H4 (cell line): Measurements from ENCODE around the gene BCAR3. TPM values are rescaled to one million over a fixed set of nuclear protein-coding genes. Genes with fewer than 3 reads are reported as not detected.
A peak's percentile ranks its signal among the peaks of the same experiment; 100 is the strongest.
"Not testable (repeated sequence)": the region's sequence is repeated elsewhere in the genome, so short reads cannot be mapped to it uniquely, and the experiment has no call there.

ENCODE experiments used
- DNase-seq: peaks from one replicate; pipeline ENCODE4 v3.0.0-alpha.2; 2015; ENCODE audit warnings: low spot score
- total RNA-seq: library from RNA; depleted of rRNA; stranded (reverse); fragments of >200 nt; shearing (Covaris generic); gene quantifications from 2 replicates; pipeline ENCODE4 v1.2.3, GENCODE V29; 2014

Gene BCAR3
- total RNA-seq, 1 experiment from 2014 or later = 23.7 TPM

DNA sequence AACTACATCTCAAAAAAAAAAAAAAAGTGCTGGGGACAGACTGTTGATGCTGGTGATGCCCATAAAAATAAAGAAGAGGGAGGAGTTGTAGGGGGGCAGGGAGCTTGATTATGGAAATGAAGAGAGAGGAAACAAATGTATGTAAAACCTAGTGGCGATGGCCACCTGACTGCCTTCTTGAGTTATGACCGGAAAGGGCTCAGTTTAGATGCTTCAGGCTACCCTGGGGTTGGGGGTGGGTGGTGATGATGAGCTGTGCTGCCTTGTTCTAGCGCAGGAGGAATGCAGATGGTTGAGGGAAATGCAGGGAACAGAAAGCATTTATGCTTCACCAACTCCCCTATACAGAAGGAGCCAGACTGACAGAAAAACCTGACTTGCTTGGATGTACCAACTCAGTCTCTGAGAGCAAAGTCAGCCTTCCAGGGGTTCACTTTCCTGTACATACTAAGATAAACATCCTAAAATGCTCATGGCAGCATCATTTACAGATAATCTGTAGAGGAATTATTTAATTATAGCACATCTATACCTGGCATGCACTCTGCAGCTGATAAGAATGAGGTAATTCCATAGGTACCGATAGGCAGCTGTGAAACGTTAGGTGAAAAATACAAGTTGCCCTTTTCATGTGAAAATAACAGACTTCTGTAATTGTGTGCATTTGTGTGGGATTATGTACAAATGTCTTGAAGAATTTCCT is 8.0 kb upstream of the BCAR3 start:
- DNase-seq = no peak

DNA sequence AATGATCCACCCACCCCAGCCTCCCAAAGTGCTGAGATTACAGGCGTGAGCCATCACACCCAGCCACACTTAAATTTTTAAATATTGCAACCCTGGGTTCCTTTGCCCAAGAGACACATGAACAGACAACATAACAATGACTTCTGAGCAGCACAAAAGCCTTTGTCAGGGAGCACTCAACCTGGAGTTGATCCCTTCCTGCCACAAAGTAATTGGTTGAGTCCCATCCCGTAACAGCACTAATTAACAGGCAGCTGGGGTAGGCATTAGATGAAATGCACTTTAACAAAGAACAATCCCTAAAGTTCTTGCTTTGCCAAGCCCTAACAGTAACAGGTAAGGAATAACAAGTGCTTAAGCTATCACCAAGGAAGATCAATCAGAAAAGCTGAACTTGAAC is 5.9 kb upstream of the BCAR3 start:
- DNase-seq = no peak

DNA sequence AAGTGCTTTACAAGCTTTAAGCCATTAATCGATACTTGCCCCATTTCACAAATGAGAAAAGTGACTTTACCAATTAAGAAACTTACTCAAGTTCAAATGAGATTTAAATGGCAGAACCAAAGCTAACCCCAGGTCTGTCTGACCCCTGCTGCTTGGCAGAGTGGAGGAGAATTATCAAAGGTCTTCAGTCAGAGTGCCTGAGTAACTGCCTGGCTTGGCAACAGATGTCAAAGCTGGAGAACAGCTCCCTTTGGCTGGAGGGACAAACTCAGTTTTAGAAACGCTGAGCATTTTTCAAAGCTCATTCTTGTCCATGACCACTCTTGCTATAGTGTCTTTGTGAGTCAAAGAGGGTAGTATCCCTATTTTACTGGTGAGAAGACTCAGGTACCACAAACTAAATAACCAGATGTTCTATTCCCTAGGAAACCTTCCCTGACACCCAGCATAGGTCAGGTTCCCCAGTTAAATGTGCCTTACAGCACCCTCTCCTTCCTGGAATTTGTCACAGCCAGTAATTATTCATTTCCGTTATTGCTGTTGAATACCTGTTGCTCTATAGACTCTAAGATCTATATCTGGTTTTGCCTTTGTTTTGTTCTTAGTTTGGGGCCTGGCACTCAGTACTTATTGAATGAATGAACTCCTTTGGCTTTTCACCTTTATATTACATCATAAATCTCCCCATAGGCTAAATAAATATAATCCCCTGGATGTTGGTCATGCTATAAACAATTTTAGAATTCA is 5.0 kb upstream of the BCAR3 start:
- DNase-seq = no peak

DNA sequence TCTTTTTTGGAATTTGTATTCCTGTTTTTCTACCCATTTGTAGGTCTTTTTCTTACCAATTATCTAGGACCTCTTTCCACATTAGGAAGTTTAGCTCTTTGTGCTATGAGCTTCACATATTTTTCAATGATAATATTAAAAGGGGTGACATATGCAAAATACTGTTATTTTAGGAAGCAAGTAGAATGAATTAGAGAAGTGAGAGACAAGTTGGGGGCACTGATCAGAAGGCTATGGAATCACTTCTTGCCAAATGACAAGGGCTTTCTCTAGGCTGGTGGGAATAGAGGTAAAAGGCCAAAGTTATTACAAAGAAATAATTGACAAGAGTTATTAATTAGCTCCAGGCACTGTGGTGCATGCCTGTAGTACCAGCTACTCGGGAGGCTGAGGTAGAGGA is 4.3 kb upstream of the BCAR3 start:
- DNase-seq = no peak

DNA sequence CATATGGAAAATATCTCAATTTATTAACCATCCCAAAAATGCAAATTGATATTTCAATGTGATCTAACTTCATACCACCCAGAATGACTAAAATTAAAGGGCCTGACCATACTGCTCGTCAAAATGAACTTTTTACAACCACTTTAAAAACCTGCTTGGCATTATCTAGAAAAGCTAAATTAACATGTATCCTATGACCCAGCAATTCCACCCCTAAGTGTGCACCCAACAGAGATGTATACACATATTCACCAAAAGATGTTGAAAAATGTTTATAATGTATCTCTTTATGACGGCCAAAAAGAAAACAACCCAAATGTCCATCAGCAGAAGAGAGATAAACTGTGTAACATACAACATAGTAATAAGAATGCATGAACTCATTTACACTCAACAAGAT is 1.6 kb upstream of the BCAR3 start:
- no peak for DNase-seq

DNA sequence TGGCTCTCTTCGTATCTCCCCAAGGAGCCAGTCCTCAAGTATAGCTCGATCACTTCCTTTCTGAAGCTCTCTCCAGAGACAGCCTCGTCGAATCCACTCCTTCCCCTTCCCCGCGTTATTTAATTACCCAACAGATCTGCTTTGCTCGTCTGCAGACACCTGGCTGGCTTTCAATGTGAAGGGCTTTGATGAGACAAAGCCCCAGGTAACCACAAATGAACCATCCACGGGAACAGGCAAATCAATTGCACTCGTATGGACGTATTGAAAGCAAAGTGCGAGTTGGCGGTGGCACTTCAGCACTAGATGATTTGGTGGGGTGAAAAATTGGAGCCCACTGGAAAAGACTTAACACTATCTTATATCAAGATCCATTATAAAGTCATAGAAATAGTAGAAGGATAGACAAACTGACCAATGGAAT is 364 bp upstream of the BCAR3 start:
- DNase-seq = no peak

DNA sequence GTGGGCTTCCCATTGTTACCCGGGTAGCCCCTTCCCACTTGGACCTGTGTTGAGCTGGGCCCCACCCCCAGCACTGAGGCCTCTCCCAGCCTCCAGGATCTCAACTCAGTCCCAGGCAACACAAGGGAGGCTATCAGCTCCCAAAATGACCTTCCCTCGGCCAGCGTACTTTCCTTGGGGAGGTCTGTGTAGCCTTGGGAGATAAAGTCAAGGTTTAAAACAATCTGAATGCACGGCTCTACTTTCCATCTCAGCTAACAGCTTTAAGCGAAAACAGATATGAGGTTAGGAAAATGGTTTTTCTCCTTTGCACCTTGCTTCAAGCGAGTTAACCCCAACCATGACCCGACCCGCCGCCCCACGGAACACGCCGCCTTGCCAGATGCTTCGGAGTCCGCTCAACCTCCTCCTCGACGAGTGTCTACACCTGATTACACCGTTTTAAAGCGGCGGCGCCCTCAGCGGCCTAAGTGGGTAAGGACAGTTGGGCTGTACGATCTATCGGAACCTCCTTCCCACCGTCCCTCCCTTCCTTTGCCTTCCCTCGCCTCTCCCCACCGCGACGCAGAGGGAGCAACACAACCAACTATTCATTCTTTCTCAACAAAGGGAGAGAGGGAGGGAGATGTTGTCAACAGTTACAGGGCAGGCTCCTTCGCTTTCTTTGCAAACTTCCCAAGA is 1.1 kb downstream of the BCAR3 start:
- peak; percentile 84 for DNase-seq

DNA sequence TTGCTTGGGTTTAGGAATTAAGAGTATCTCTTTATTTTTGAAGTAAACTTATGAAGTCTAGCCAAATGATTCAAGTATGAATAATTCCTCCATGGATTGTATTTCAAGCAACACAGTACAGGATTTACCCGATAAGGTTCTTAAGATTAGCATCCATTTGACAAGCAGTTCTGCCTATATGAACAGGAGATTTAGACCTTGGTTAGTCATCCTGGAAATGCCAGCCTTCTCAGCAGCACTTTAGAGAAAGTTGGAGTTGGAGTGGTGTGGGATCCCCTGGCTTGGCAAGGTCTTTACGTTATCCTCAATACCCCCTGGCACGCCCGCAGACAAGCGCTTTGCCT is 1.6 kb downstream of the BCAR3 start:
- DNase-seq = no peak

DNA sequence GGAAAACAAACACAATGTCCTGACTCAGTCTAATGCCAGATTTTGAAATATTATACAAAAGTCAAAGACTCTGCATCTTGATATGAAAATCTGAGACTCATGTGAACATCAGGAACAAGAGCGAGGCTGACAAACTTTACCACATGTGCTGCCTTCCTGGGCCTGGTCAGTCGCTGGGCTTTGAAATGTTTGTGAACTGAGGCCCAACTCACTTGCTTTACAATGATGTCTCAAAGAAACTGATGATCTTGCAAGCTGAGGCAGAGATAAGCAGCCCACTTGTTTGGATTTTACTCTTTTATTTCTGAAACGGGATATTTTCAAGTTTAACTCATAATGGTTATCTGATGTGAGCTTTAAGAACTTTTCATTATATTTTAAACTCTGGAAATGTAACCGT is 2.1 kb downstream of the BCAR3 start:
- DNase-seq = no peak

DNA sequence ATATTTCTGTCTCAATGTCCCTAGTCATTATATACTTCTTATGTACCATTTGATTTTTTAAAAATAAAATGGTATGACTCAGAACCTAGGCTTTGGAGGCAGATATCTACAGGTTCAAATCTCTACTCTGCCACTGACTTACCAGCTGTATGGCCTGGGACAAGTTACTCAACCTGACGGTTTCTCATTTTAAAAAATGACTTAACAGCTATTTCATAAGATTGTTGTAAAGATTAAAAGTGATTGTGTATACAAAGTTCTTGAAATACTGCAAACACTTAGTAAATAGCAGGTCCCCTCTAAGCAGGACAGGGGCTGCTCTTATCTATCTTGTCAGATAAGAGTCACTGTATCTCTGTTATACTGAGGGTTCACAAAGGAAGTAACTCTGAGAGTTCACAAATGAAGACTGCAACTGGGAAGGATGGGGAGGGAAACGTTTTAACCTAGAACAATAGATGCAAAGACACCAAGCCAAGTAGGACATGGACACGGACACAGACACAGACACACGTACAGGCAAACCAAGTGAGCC is 2.6 kb downstream of the BCAR3 start:
- DNase-seq = no peak

DNA sequence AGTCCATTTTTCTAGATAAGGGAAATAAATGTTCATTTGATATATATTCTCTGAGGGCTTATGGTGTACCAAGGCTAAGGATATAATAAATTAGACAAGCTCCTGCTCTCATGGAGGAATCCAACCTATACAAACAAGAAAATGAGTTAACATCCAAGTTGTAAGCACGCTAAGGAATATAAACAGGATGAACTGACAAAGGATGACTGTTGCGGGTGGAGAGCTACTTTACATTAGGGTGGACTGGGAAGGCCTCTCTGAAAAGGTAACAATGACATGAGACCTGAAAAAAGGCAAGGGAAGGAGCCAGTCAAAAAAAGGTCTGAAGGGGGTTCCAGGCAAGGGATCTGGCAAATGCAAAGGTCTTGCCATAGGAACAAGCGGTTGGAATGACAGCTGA is 3.1 kb downstream of the BCAR3 start:
- no peak for DNase-seq

DNA sequence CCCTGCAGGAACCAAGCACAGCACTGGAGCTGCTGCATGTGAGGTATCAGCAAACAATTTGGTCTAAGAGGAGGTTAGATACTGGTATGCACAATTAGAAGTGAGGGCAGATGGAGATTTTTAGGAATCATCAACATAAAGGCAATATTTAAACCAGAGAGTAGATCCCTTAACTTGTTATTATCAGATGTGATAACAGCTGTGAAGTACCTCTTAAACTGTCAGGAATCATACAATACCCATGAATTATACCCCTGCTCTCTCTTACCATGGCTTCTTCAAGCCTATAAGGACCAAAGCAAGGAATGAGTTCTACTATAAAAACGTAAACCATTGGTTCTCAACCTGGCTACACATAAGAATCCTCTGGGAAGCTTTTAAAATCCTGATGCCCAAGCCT is 3.9 kb downstream of the BCAR3 start:
- no peak for DNase-seq

DNA sequence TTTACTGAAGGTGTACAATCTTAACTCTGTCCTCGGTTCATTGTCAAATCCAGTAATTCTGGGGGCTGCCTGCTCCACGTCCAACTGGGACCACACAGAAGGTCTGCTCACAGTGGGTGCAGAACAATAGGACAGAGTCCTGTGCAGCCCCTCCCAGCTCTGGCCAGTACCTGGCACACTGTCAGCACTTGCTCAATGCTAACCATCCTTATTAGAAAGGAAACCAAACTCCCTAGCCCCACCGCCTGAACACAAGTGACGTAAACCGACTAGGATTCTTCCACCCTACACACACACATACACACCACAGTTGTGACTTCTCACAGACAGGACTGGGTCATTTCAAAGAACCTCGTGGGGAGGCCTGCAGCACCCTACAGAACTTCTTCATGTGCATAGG is 5.2 kb downstream of the BCAR3 start:
- DNase-seq = no peak

DNA sequence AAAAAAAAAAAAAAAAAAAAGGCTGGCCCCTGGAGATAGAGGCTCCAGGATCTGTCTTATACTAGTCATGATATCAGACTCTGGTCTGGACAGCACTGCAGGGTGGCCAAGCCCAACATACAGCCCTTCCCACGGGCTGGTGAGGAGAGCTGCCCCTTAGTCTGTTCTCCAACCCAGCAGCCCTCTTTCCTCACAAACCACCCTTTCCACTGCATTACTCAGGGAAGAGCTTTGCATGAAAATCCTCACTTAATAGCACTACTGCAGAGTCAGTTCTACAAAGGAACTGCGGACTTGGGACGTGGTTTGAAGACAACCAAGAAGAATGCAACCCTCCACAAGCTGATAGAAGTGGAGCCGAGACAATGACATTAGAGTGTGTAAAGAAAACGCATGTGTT is 5.7 kb downstream of the BCAR3 start:
- no peak for DNase-seq

DNA sequence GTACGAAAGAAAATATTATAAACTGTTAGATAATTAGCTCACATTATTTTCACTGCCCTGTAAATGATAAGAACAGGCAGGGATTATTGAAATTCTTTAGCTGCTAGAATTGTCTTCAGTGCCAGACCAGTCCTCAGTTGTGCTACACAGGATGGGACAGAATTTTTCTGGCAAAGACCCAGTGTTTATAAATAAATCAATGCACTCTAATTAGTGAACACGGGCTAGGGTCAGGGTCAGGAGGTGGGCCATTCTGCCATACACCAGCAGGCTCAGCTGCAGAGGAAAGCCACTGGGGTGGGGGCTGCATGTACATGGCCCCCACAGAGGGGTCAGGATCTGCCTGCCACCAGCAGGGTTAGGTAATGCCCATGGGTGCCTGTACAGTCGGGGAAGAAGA is 6.4 kb downstream of the BCAR3 start:
- no peak for DNase-seq

DNA sequence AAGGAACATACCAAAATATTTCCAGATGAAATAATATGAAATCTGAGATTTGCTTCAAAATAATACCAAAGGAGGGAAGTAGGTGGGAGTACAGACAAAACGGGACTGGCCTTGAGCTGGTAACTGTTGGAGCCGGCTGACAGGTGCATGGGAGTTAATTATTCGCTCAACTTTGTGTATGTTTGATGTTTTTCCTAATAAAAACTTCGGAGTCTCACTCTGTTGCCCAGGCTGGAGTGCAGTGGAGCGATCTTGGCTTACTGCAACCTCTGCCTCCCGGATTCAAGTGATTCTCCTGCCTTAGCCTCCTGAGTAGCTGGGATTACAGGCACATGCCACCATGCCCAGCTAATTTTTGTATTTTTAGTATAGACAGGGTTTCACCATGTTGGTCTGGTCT is 7.6 kb downstream of the BCAR3 start:
- DNase-seq = not testable (repeated sequence)

DNA sequence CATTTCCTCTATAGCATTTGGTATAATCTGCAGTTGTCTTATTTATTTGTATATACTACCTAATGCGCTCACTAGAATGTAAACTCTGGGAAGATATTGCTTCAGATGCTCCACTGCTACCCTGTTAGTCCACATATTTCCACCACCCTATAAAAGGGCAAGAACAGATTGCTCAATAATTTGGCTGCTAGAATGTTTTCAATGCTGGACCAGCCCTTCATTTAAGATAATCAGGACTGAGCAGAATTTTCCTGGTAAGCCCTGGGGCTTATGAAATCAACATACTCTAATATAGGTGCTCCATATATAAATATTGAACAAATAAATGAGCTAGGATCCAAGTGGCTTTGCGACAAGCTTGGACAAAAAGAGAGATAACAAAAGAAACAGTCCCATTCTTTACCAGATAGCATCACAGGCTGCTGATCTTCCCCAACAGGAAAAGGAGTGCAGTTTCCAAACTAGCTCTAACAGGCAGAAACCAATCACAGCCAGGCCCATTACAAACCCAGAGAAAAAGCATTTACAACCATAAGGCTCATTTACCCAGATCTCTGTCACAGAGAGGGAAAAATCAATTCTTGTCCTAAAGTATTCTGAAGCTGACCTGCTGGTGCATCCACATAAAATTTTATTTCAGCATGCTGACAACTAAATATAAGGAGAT is 8.3 kb downstream of the BCAR3 start:
- DNase-seq = no peak

DNA sequence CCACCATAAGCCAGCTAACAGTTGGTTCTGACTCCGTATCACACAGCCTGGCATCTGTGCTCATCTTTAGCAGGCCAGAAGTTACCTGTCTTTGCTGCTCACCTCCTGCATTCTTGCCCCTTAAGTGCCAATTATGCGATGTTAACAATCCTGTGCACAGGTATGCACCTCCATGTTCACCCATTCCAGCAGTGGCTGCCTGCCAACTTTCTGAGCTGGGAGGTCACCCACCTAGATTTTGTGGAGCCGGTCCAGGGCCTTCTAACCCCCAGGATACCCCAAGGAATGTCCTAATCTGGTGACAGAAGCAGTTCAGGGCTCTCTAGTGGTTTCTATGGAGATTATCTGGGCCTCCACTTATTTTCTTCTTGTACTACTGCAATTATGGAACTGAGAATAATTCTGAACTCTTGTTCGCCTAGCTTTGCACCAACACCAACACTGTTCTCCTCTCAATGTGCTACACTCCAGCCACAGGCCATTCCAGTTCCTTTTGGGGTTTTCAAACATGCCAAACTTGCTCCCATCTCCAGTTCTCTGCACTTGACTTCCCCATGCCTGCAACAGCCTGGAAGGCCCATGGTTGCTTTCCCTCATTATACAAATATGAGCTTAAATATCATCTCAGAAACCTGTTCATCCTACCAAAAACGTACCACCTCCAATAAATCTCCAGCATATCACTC is 9.0 kb downstream of the BCAR3 start:
- DNase-seq = no peak

DNA sequence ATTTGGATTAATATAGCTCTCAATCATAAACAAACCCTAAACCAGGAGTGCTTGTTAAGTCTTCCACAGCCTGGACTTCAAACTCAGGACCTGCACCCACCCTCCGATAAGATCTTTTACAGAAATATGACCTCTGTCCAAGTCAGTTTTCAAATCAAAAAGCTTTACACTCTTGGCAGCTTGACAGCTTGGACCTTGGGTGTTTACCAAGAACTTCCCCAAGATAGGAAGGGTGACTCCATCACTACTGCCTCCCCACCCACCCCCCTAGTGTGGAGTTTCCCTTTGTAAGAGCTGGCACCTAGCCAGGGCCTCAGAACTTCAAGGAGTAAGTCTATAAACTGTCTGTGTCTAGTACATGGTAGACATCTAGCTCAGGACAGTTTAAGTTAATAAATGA is 9.6 kb downstream of the BCAR3 start:
- DNase-seq = peak; percentile 49

DNA sequence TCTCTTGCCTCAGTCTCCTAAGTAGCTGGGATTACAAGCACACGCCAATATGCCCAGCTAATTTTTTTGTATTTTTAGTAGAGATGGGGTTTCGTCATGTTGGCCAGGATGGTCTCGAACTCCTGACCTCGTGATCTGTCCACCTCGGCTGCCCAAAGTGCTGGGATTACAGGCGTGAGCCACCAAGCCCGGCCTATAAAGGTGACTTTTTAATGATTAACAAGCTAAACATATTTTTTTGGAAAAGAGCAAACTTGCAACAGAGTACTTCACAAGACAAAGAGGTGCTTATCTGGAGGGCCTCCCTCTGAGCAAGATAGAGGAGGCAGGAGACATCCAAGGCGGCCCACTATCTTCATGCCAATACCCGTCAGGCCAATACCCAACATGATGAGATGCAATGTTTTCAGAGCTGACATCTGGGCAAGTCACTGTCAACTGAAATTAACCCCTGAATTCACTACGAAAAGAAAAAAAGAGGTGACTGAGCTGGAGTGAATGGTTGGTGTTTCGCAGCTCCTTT is 10.5 kb downstream of the BCAR3 start:
- DNase-seq = no peak

DNA sequence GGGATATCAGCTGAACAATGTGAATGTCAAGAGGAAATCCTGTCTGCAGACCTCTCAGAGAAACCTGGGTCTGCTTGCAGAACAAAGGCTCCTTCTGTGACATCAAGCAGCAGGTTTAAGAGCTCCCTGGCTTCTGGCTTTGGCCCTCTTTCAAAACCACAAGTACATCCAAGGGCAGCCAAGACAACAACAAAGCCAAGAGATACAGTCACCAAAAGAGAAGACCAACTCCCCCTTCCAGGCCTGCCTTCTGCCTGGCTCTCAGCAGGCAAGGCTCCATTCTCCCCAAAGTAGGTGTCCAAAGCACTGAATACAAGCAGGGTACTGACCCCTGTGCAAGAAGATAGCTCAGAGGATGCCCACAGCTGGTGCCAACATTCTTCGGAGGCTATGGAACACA is 11.5 kb downstream of the BCAR3 start:
- peak; percentile 77 for DNase-seq

DNA sequence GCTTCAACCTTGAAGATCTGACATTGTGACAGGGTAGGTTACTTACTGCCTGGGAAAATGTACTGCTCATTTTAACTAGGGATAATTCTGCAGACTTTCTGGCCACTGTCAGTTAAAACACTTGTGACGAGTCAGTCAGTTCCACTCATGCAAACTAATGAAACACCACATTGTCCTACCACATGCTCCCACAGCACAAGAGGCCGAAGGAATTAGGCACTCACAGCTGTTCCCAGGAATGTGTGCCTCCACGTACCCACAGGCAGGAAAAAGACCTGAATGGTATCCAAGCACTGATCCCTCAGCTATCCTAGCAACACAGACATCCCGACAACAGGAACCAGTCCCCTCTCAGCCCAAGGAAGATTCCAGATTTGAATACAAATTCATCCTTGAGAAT is 12.3 kb downstream of the BCAR3 start:
- DNase-seq = no peak
